Stimulated activated CD4-positive, alpha-beta T cell treated with anti-CD3 and anti-CD28 coated beads, Interleukin-12 subunit alpha, Interleukin-12 subunit beta, amount 100 ng/mL, for 48 hours (primary cell): ENCODE data around the gene S100A8.

Experiments used
- DNase-seq, 3 donors: peaks; one replicate each; pipeline ENCODE4 v3.0.0-alpha.2; 2020; ENCODE audit warnings: low read depth in 2 of 3, low spot score in 1 of 3

The S100A8 gene

DNA sequence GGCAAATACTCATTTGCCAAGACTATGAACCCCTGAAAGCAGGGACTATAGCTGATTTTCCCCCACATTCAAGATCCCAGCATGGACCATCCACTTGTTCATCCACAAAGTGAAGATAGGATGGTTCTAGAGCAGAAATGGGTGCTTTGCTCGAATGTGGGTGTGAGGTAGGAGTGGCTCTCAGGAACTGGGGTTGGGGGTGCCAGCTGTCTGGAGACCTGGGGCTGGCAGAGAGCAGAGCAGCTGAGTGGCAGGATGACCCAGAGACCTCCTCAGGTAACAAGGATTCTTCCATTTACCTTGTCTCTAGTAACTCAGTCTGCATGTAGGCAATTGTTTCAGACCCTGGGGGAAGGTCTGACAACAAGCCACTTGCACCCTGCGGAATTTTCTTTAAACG is 27.2 kb downstream of the S100A8 start:
- no peak for DNase-seq

DNA sequence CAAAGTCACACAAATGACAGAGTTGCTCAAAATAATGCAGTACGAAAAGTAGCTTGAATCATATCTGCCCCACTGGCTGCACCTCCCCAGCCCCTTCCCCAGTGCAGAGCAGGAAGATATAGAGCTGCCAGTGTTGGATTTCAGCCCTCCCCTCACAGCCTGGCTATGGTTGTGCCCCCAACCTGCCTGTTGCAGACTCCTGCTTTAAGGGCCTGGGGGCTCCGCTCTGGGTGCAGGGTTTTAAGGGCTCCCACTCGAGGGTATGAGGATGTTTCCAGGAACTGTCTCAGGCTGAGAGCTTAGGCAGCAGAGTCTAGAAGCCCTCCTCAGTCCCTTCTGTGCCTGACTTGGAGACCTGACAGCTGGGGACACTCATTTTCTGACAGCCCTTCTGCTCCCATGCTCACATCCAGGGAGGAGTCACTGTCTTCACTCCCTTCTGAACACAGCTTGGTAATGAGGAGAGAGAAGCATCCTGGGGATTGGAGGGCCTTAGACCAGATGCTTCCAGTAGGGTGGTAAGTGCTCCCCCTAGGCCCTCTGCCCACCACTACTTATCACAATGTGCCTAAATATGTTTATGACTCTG is 28.6 kb downstream of the S100A8 start:
- DNase-seq, result no peak

DNA sequence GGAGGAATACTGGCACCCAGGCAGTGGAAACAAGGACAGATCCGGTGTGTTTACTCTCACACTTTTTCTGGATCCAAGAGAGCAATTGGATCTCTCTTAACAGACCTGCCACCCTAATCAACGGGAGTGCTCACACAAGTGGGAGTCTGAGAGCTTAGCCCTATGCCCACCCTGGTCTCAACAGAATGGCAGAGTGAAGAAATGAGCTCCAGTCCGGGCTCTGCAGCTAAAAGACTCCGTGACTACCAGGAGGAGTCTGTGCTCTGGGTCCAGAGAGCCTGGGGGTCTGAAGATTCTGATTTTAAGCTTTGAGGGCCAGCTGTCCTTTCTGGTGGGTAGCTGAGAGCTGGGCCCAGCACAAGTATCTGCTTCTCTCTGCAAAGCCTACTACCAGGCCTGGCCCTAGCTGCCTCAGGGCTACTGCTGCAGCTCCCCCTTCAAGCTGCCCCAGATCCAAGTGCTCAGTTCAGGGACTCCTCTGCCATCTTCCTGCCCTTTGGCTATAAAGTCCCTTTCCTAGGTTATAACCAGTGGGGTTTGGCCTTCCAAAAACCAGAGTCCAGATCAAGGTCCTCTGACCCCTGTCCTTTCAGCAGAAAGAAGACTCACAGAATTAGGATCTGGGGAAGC is 29.3 kb downstream of the S100A8 start:
- DNase-seq, result no peak

DNA sequence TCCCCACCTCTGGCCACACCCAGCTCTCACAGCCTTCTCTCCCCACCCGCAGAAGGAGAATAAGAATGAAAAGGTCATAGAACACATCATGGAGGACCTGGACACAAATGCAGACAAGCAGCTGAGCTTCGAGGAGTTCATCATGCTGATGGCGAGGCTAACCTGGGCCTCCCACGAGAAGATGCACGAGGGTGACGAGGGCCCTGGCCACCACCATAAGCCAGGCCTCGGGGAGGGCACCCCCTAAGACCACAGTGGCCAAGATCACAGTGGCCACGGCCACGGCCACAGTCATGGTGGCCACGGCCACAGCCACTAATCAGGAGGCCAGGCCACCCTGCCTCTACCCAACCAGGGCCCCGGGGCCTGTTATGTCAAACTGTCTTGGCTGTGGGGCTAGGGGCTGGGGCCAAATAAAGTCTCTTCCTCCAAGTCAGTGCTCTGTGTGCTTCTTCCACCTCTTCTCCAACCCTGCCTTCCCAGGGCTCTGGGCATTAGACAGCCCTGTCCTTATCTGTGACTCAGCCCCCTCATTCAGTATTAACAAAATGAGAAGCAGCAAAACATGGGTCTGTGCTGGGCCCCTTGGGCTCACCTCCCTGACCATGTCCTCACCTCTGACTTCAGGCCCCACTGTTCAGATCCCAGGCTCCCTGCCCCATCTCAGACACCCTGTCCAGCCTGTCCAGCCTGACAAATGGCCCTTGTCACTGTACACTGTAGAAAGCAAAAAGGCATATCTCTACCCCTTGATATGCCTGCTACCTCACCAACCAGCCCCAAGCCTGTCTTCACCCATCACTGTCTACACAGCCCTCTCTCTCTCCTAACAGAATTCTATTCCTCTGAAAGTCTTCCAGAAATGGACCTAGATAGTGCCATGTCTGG is 30.0 kb downstream of the S100A8 start:
- no peak for DNase-seq

DNA sequence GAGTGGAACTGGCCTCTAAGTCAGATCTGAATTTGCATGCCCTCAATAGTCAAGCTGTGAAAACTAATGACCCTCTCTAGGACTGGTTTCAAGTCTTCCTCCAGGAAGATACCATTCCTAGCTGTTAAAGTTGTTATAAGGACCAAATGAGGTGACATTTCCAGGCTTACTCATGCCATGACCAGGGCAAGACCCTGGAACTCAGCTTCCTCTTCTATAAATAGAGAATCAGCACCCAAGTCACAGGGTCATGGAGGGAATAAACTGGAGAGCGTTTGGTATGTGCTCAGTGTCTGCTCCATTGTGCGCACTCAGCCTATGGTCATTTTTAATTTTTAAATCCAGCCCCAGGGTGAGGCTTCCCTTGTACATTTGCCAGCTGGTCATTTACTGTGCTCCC is 30.7 kb downstream of the S100A8 start:
- DNase-seq, result no peak

DNA sequence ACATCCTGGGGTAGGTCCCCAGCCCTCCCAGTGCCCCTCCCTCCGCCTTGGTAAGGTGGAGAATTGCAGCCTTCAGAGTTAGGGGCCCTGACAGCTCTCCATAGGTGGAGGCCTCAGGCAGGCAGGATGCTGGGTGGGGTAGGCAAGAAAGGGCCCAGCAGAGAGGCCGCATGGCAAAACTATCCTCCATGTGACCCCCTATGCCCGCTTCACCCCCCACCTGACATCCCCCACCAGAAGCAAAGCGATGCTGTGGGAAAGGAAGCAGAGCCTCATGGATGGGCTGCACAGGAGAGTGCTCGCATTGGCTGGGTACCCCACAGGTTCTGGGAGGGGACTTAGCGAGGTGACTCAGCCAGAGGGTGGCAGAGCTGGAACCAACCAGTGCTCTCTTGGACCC is 31.6 kb downstream of the S100A8 start:
- DNase-seq, result no peak

DNA sequence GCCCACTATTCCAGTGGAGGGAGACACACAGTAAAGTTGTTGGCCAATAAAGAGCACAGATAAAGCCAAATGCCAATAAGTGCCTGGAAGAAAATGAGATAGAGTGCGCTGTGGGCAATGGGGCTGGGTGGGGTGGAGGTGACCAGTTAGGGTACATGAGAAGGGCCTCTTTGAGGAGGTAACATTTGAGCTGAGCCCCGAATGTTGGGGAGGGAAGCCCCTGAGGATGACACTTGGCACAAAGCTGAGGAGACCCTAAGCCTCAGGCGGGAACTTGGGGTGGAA is 32.2 kb downstream of the S100A8 start:
- no peak for DNase-seq

DNA sequence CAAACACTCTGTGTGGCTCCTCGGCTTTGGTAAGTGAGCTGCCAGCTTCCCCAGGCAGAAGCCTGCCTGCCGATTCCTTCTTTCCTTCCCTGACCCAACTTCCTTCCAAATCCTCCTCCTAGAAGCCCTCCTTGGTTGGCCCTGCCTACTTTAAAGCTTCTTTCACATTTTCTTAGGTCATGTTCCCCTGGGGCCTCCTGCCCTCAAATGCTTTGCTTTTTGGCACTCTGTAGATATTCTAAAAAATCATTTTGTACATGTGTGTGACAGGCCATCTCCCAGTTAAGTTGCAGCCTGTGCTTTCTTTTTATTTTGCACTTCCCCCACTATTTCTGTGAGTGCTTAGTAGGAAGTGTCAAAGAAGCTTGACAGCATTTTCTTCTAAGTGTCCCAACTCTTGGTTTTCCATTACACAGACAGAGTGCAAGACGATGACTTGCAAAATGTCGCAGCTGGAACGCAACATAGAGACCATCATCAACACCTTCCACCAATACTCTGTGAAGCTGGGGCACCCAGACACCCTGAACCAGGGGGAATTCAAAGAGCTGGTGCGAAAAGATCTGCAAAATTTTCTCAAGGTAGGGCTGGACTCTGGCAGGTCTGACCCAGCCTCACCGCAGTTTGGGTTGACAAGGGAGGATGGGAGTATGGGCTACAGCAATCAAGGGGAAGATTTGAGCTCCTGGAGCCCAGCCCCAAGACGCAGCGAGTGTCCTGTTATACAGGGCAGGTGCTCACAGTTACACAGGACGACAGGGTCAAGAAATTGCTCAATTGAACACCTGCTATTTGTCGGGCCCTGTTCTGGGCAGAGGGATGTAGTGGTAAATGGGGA is 32.8 kb downstream of the S100A8 start, which contains the start of gene S100A9:
TSS of gene S100A9 (plus strand) at position 2 of the 838 bp plus-strand sequence. CDS start at position 432, 430 bp downstream.
- DNase-seq, result no peak

DNA sequence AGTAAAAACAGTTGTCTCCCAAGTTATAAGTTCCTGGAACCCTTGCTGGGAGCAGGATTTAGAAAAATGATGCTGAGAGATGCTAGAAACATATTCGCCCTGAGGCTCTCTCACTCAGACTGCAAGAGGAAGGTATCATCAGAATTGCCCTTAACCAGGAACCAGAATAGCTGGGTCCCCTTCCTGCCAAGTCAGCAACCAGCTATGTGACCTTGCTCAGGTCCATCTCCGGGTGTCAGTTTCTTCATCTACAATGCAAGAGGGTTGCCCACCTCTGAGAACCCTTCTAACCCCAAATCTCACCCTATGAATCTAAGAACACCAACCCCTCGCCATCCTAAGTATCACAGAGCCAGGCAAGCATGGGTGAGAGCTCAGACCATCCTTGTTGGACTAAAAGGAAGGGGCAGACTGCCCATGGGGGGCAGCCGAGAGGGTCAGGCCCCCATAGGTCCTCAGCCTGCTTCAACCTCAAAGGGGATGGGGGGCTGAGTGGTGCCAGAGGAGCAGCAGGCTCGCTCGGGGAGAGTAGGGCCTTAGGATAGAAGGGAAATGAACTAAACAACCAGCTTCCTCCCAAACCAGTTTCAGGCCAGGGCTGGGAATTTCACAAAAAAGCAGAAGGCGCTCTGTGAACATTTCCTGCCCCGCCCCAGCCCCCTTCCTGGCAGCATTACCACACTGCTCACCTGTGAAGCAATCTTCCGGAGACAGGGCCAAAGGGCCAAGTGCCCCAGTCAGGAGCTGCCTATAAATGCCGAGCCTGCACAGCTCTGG is 33.6 kb downstream of the S100A8 start:
- DNase-seq, result no peak

DNA sequence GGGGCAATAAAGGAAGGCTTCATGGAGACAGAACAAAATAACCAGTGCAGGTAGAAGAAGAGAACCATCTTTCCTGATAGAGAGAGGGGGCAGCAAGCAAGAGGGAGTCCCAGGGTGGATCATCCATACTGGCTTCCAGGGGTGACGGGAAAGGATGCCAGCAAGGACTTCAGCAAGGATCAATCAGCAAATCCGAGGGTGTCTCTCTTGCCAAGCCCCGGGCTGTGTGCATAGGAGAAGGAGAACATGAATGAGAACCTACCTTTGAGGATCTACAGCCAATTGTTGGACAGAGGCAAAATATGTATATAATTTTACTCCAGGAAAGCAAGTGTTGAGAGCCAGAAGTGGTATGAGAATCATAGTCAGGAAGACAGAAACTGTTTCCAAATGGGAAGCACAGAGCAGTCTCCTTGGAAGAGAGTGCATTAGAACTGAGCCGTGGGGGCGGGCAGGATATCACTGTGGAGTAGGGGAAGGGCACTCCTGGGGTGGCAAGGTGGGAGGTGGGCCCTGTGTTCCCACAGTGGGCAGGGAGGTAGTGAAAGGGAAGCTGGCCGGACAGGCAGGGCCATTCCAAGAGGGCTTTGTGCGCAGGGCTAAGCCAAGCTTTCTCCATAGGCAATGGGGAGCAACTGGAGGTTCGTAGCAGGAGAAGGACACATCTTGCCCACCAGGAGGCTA is 34.3 kb downstream of the S100A8 start:
- no peak for DNase-seq

DNA sequence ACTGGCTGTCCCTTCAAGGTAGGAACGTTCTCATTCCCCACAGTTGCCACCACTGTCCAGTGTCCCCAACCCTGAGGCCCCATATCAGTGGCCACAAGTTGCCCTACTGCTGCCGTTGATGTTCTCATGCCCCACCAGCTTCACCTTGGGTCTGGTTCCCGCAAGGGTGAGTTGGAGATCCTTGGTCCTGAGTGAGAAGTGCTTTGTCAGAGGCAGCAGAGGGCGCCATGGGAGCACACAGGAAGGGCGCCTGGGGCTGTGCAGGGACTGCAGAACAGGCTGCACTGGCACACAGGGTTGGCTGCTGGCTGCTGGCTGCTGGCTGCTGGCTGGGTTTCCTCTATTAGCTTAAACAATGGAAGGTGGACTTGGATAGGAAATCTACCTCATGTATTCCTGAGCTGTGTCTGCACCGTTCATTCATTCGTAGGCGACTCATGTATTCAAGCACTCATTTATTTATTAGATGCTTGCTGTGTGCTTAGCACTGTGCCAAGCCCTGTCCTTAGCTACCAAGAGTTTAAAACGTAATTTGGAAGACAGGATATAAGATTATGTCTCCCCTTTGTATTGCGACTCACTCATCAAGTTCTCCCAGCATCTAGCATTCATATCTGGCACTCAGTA is 35.3 kb downstream of the S100A8 start:
- peak; percentile 14 to 20 (median 16) for DNase-seq

DNA sequence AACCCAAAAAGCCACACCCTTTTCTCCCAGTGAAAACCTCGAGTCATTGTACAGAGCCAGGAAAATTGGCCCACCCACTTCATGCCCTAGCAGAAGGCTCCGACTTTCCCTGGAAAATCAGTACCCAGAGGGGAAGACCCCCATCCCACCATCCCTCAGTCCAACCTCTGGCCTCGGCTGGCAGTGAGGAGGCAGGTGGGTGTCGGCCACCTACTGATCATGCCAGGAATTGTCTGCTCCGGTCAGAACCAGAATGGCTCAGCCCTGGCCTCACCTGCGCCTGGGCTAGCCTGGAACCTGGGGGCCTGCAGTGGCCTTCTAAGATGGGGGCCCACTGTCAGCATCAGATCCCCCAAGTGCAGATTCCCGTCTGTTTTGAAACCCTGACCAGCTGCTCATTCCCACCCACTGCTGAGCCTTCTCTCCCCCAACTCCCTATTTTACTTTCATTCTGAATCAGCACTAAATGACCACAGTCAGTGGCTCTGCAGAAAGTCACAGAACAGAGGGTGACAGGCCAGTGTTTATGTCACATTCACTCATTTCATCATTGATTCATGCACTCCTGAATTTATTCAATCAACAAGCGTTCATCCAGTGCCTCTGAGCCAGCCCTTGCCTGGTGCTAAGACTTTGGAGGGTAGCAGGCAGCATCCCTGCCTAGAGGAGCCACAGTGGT is 36.2 kb downstream of the S100A8 start:
- no peak for DNase-seq

DNA sequence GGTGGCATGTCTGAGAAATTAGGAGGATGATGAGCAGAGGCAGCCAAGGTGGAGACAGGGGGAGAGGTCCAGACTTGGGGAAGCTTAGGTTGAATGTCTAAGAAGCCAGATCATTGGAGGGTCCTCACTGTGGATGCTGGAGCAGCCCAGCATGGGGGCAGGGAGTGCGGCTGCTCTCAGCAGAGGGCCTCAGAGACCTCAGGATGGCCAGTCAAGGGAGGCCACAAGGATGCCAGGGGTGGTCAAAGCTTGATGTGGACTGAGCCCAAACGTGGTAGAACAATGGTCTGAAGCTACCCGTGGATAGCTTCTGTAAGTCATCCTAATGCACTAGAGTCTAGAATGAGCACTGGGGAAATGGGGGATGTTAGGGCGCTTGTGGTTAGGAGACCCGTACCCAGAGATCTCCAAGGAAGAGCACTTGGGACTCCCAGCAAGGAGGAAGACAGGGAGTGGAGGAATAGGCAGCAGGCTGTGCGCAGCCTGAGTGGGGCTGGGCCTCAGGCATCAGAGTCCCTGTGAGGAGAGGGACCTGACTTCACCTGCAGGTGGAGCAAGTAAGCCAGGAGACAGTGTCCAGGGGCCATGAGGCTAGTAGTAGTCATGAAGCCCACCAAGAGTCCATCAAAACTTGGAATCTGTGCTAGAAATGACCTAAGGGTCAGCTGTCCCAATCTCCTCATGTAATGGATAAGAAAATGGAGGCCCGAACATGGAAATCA is 37.5 kb downstream of the S100A8 start:
- no peak for DNase-seq

DNA sequence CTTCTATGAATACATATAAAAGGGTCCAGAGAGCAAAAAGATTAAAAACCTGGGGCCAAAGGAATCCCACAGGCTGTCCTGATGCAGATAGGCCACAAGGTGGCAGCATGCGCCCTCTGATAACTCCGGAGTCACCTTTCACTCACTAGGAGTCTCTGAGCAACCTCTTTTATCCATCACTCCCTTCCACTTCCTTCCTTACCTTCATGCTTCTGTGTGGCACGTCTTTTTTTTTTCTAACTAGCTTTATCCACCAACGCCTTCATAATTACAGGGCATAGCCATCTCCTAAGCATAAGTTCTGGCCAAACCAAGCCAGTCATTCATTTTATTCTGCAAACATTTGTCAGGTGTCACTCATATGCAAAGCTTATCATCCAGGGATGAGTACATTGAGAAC is 38.4 kb downstream of the S100A8 start:
- DNase-seq, result peak; percentile 39 to 49 (median 45)

DNA sequence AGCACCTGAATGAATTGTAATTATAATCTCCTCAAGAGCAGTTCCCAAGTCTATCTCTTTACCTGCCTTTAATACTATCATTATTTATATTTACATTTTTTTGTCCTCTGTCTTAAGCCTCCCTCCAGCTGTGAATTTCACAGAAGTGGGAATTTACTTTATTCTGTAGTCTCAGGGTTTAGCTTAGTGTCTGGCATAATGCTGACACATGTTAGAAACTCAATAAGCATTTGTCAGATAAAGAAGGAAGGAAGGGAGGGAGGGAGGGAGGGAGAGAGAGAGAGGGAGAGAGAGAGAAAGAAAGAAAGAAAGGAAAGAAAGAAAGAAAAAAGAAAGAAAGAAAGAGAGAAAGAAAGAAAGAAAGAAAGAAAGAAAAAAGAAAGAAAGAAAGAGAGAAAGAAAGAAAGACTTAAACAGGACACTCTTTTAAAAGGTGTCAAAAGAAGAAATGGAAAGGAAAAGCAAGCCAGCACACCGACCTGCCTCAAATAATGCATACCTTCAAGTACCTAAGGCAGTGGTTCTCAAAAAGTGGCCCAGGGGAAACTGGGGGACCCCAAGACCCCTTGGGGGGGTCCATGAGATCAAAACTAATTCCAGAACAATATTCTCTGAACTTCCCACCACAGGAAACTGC is 40.4 kb downstream of the S100A8 start:
- no peak for DNase-seq

DNA sequence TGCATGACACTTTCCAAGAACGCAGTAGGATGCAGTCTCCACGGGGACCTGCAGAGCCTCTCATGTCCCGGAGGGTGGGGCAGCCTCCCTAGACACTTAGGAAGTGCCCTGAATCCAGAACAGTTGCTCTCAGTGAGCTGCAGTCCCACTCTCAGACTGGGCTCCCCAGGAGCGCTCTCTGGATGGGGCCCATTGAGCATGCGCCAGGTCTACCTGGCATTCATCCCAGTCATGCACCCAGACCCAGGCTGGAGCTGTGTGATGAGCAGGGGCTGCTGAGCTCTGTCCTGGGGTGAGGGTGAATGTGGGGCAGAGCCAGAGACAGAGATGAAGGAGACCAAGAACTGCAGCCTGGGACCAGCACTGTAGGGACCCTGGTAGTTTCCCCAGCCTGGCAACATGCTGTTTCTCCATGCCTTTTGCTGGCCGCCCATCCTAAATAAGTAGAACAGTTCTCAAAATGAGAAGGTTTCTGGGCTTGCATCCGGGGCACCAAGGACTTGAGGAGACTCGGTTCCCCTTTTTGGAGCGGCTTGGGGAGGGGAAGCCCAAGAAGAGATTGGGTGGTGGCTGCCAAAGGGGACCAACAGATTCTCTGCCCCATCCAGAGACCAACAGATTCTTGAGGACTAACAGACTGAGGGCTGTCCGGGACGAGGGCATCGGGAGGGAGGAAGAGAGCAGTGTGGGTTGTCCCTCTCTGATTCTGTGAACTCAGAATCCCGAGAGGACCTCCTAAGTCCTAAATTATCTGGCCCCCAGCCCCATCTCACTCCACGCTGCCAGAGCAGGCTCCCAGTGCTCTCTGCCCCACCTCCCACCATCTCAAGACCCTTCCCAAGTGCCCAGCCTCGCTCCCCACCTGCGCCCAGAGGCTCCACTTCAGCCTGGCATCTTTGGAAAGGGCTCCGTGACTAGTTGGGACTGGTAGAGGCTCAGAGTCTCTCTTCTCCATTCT is 41.2 kb downstream of the S100A8 start:
- no peak for DNase-seq
